GM18909 (cell line): ENCODE results near the gene NRG3.

Source experiments
- ATAC-seq: cut with Tn5 transposase; IDR thresholded peaks from one replicate; pipeline ENCODE4 v1.9.1; 2021; ENCODE audit warnings: mild to moderate bottlenecking; ENCODE audit not compliant: unreplicated experiment, poor library complexity

NRG3 gene

GRCh38 chr10:82072124-82072523 is 197.1 kb downstream of the NRG3 start:
- no peak for ATAC-seq

- no peak for ATAC-seq
Measured at GRCh38 chr10:82075605-82076004, 200.6 kb downstream of the NRG3 start.

GRCh38 chr10:82084496-82084895 is 209.5 kb downstream of the NRG3 start:
- no peak for ATAC-seq

- no peak for ATAC-seq
Measured at GRCh38 chr10:82084904-82085303, 209.9 kb downstream of the NRG3 start.

- ATAC-seq: no peak
Measured at GRCh38 chr10:82089327-82089726, 214.3 kb downstream of the NRG3 start.

- ATAC-seq: no peak
Measured at GRCh38 chr10:82091413-82091812, 216.4 kb downstream of the NRG3 start.

- no peak for ATAC-seq
Measured at GRCh38 chr10:82092111-82092510, 217.1 kb downstream of the NRG3 start.

GRCh38 chr10:82124713-82125112 is 249.7 kb downstream of the NRG3 start:
- ATAC-seq: no peak

GRCh38 chr10:82128527-82128926 is 253.5 kb downstream of the NRG3 start:
- no peak for ATAC-seq

- no peak for ATAC-seq
Measured at GRCh38 chr10:82136103-82136502, 261.1 kb downstream of the NRG3 start.

GRCh38 chr10:82144153-82144552 is 269.2 kb downstream of the NRG3 start:
- no peak for ATAC-seq

- no peak for ATAC-seq
Measured at GRCh38 chr10:82148764-82149163, 273.8 kb downstream of the NRG3 start.

GRCh38 chr10:82149674-82150073 is 274.7 kb downstream of the NRG3 start:
- no peak for ATAC-seq

GRCh38 chr10:82150123-82150900 is 275.3 kb downstream of the NRG3 start:
- no peak for ATAC-seq

GRCh38 chr10:82160307-82160706 is 285.3 kb downstream of the NRG3 start:
- no peak for ATAC-seq

- ATAC-seq: no peak
Measured at GRCh38 chr10:82161264-82161663, 286.3 kb downstream of the NRG3 start.

GRCh38 chr10:82162549-82163195 is 287.7 kb downstream of the NRG3 start:
- no peak for ATAC-seq

GRCh38 chr10:82171899-82172298 is 296.9 kb downstream of the NRG3 start:
- no peak for ATAC-seq

GRCh38 chr10:82176587-82176986 is 301.6 kb downstream of the NRG3 start:
- ATAC-seq: no peak

GRCh38 chr10:82190432-82191260 is 315.7 kb downstream of the NRG3 start:
- no peak for ATAC-seq

GRCh38 chr10:82191653-82192052 is 316.7 kb downstream of the NRG3 start:
- no peak for ATAC-seq
